ENCODE data around the gene ACMSD. TPM values are rescaled to one million over a fixed set of nuclear protein-coding genes. Genes with fewer than 3 reads are reported as not detected.

The ACMSD gene
- total and polyA plus RNA-seq, 10 of the 15 experiments (the other 5 are each of a cell fraction or from before 2014, with no cell fraction given) = 0.08 TPM; not detected in 9

- WGBS (ENCODE audit: insufficient coverage, insufficient replicate concordance, low lambda C conversion rate, missing lambda C conversion rate) = 54% methylated on average over 7 of the region's 7 CpGs
- FAIRE-seq = no peak
- SMC1A ChIA-PET (ENCODE audit: uncharacterized antibody, unreplicated experiment) = no interaction called here
- no peak for TF ChIP-seq STAT1 (conservative IDR thresholded peaks at IDR 0.05)
- TF ChIP-seq TCF3 (IDR thresholded peaks at IDR 0.05; ENCODE audit: borderline replicate concordance, insufficient read depth, low read depth, low read length) = no peak
- TF ChIP-seq IKZF2 (IDR thresholded peaks at IDR 0.05) = no peak
- TF ChIP-seq DPF2 (IDR thresholded peaks at IDR 0.05) = no peak
- no peak for TF ChIP-seq ATF7 (IDR thresholded peaks at IDR 0.05; ENCODE audit: low read depth)
- no peak for TF ChIP-seq BHLHE40 (IDR thresholded peaks at IDR 0.05; ENCODE audit: borderline replicate concordance in 1 of 2, low read depth in 2 of 2, low read length in 1 of 2)
- TF ChIP-seq MEF2B (IDR thresholded peaks at IDR 0.05; ENCODE audit: partially characterized antibody, poor library complexity, severe bottlenecking) = no peak
- TF ChIP-seq MLLT1 (IDR thresholded peaks at IDR 0.05) = no peak
- TF ChIP-seq ZBED1 (IDR thresholded peaks at IDR 0.05; ENCODE audit: borderline replicate concordance) = no peak
- no peak for TF ChIP-seq SIX5 (IDR thresholded peaks at IDR 0.05; ENCODE audit: low read depth, low read length, severe bottlenecking)
- TF ChIP-seq IRF4 (IDR thresholded peaks at IDR 0.05; ENCODE audit: low read depth, low read length) = no peak
- no peak for TF ChIP-seq RELB (IDR thresholded peaks at IDR 0.05; ENCODE audit: low read depth)
- TF ChIP-seq BRCA1 (IDR thresholded peaks at IDR 0.05; ENCODE audit: low read depth, low read length) = no peak
- no peak for TF ChIP-seq POLR2AphosphoS2 (IDR thresholded peaks at IDR 0.05; ENCODE audit: low read depth, low read length)
- no peak for TF ChIP-seq SPI1 (IDR thresholded peaks at IDR 0.05; ENCODE audit: borderline replicate concordance, insufficient read depth, low read depth, low read length)
- H4K20me1 ChIP-seq (ENCODE audit: control insufficient read depth, insufficient read depth) = no peaks in the 10 kb centered on the region
- intact Hi-C loops (cut with micrococcal nuclease; ENCODE audit: unreplicated experiment) (no loop called here), in situ Hi-C loops (cut with MboI) (no loop called here)
- no peaks in the 10 kb centered on the region for H3K27me3 ChIP-seq (replicated peaks in 1 of 2; ENCODE audit: control insufficient read depth in 2 of 2, insufficient read depth in 2 of 2, low read length in 1 of 2)
- H2AFZ ChIP-seq (ENCODE audit: control insufficient read depth, low read depth, low read length) = no peak overlapping the region
- no peak for DNase-seq (ENCODE audit: low read depth, low spot score)
- POLR2A ChIA-PET = no interaction called here
- H3K9me3 ChIP-seq (replicated peaks; ENCODE audit: control insufficient read depth, insufficient read depth, low read length) = no peaks in the 10 kb centered on the region
- no TSS peak for BruUV-seq (replicated peaks)
- no peaks in the 10 kb centered on the region for H3K36me3 ChIP-seq (ENCODE audit: control insufficient read depth in 2 of 2, insufficient read depth in 2 of 2, low read length in 1 of 2)
- RAD21 ChIA-PET (ENCODE audit: unreplicated experiment) = no interaction called here
- no peak overlapping the region for H3K27ac ChIP-seq (ENCODE audit: control insufficient read depth, insufficient read depth)
- no peak for ATAC-seq
- CTCF ChIA-PET = no interaction called here
- H3K9ac ChIP-seq (ENCODE audit: control insufficient read depth, insufficient read depth, low read length) = no peak overlapping the region
- H3K4me2 ChIP-seq (ENCODE audit: control insufficient read depth, insufficient read depth) = no peak overlapping the region
- H3K4me3 ChIP-seq = no peak overlapping the region
- H3K79me2 ChIP-seq (ENCODE audit: control insufficient read depth, insufficient read depth, low read length) = no peaks in the 10 kb centered on the region
- no peaks in the 10 kb centered on the region for H3K4me1 ChIP-seq (ENCODE audit: control insufficient read depth, insufficient read depth, low read length)
These were observed 14.1 kb downstream of the ACMSD start for GRCh38 chr2:134852518-134852917.

Measured in GM12878 (cell line).